SIG-M5 (cell line): ENCODE measurements around the gene IFRD2.
A peak's percentile ranks its signal among the peaks of the same experiment; 100 is the strongest.
"Not testable (repeated sequence)": the region's sequence is repeated elsewhere in the genome, so short reads cannot be mapped to it uniquely, and the experiment has no call there.

Experiments
- DNase-seq: peaks from one replicate; lab custom pipeline; 2025; lab: John Stamatoyannopoulos, UW

The IFRD2 gene

GRCh38 chr3:50324351-50325112 is 32.3 kb upstream of the IFRD2 start:
- DNase-seq, result no peak

DNA sequence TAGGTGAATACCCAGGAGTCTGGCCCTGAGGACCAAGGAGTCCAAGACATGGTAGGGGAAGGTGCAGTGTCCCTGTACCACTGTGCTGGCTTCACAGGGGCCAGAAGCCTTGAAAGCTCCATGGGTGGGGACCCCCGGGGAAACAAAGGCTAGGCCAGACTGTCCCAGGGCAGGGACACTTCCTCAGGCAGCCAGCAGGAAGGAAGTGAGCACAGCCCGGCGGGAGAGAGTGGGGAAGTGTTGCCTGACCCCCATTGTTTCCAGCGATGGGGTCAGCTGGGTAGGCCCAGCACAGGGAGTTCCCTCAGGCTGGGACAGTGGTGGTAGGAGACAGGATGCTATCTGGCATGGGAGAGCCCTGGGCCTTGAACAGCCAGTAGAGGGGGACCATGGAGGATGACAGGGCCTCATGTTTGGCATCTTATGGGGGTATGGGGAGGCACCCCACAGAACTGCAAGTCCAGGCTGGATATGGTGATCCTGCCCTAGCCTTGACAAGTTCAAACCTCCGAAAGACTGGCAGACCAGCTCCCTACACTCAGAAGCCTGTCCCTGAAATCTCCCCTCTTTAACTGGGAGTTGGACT is 31.5 kb upstream of the IFRD2 start:
- DNase-seq, result no peak

DNA sequence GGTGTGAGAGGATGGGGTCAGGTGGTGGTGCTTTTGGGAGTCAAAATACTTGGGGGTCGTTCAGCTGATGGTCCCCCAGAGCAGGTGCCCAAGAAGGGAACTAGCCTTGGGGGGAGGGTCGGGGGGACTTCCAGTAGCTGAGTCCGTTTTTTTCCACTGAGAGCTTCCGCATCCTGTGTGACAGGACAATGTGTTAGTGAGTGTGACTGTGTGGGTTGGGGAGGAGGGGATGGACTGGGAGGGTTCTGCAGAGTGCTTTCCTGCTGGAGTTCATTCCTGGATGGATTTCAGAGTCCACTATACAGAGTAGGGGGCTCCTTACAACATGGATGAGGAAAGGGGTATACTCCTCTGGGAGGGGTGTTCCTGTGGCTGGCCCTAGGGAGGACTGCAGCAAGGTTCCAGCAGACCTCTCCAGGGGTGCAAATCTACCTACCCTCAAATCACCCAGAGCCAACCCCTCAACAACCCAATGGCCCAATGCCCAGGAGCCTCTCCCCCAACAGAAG is 30.9 kb upstream of the IFRD2 start:
- no peak for DNase-seq

DNA sequence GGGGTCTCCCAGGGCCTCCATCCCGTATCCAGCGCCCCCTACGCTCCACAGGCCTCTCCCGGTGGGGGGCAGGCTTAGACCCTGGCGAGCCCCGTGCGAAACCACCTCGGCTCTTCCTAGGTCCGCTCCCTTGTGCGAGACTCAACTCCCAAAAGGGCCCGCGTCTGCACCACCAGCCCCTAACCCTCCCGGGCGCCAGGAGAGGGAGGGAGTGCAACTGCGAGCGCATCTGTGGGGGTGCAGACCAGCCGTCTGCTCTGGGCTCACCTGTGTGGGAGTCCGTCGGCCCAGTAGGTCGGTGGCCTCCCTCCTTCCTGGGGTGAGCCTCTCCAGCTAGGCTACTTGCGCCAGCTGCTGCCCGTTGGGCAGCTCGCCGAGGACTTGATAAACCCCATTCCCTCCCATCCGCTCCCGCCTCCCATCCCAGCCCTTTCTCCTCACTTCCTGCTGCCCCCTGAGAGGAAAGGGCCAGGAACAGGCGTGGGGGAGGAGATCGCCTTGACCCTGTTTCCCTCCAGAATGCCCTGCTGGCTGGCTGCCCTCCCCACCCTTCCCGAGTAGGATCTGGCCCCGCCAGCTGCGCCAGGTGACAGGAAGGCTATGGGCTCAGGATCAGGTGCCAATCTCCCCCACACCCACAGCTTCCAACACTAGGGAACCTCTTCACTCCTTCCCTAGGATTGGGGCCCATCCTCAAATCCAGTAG is 30.3 kb upstream of the IFRD2 start, which contains the start of gene HYAL2:
TSS of gene HYAL2 (minus strand) at position 360 of the 706 bp plus-strand sequence. CDS start 2,256 bp downstream, outside the sequence.
- DNase-seq, result no peak

DNA sequence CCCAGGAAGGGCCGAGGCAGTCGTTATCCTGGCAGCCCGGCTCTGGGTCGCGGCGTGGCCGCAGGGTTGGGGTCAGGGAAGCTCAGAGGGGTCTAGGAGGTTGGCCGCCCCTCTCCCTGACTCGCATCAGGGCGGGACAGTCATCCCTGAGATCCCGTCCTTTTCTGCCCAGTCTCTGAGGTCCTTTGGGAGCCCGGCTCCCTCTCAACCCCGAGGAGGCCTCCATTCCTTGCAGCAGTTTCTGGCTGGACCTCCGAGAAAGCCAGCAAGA is 29.8 kb upstream of the IFRD2 start:
- DNase-seq, result no peak

GRCh38 chr3:50321336-50322114 is 29.3 kb upstream of the IFRD2 start:
- DNase-seq, result peak; percentile 37

DNA sequence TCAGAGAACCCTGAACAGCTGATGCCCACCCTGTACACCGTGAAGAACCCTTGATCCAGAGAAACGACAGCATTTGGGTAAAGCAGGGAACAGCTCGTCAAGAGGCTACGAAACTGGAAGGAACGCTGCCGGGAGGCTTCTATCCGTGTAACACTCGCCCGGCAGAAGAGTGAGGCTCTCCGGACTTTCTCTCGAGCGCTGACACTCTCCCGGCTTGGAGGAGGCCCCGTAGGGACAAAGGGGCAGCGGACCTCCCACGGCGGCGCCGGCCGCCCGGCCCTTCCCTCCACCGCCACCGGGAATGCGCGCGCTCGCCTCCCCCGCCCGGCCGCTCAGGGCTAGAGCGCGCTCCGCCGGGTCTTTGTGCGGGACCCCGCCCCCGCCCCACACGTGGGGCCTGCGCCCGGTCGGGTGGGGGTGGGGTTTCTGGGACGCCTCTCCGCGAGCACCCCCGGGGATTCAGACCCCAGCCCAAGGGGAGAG is 28.7 kb upstream of the IFRD2 start:
- DNase-seq, result no peak

DNA sequence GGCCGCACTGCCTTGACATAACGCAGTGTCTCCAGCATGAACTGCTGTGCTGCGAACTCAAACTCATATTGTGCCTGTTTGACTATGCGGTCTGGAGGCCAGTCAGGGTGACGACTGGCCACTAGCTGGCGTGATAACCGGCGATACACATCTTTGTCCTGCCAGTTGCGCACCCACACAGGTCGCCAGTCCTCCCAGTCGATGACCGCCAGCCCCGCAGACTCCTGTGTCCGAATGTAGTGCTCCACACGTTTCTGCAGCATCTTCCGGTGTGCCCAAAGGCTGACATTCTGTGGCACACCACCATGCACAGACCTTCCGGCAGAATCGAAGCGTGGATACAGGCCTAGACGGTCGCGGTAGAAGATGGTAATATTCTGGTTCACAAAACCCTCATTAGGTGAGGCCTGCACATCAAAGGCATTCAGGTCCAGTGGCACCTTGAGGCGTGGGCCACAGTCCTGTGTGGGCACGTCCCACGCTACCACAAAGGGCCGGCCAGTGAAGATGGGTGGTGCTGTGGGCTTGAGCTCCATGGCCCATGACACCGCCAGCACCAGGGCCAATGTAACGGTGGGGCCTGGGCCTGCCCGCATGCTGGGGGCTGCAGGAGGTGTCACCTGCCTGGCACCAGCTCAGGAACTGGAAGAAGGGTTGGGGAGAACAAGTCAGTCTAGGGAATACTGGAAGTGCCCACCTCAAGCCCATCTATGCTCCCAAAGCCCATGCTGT is 27.8 kb upstream of the IFRD2 start:
- no peak for DNase-seq

DNA sequence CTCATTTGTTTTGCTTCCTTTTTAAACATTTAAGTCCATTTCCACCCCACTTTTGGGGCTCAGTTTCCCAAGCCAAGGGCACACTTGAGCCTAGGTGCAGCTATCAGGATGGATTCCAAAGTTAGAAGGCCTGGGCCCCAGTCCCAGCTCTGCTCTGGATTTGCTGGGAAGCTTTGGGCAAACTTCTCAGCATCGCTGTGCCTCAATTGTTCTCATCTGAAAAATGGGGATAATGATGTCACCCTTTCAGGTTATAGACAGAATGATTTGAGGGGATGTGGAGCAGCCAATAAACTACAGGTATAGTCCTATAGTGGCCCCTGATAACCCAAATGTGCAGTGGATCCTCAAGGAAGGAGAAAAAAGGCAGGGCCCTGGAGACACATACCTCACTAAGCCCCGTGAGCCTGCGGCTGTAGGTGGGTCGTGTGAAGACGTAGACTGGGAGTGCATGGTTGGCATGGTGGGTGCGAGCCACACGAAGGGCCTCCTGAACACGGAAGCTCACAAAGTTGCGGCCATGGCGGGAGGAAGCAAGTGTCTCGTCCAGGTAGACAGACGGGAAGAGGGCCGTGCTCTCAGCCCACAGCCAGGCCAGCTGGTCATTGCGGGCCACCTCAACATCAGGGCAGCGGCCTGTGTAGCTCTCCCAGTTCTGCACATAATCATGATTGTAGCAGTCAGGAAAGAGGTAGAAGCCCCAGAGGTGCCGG is 27.1 kb upstream of the IFRD2 start:
- DNase-seq, result no peak

GRCh38 chr3:50318615-50319014 is 26.4 kb upstream of the IFRD2 start:
- no peak for DNase-seq

DNA sequence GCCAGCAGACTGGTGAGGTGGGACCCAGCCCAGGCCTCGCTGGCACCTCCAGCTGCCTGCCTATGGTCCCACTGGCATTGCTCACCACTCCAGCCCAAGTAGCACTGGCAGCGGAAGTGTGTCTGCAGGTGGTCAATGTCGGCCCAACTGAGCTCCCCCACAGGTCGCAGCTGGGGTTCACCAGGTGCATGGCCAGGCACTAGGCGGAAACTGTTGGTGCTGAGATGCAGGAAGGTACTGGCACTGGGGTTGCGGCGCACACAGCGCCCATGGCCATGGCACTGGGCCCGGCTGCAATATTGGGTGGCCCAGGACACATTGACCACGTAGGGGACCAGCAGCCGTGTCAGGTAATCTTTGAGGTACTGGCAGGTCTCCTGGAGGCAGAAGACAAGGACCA is 25.9 kb upstream of the IFRD2 start:
- DNase-seq, result no peak

- DNase-seq, result no peak
These were observed 25.1 kb upstream of the IFRD2 start for GRCh38 chr3:50317300-50317699.

- DNase-seq, result no peak
These were observed 24.5 kb upstream of the IFRD2 start for GRCh38 chr3:50316657-50317242.

DNA sequence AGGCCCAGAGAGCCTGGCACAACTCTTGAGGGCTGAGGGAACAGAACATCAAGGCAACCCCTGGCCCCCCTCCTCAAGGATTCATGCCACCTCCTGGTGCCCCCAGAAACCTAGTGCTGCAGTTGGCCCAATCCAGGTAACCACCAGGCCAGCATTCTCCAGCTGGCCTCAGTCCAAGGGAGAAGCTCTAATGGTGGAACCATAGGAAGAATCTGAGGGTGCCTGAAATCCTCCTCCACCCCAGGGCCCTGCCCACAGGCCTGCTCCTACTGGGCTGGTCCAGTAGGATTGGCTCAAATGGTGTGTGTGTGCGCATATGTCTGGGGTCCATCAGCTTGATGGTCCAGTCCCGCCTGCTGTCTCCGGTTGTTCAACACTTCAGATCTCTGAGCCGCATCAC is 22.6 kb upstream of the IFRD2 start:
- no peak for DNase-seq

- no peak for DNase-seq
These were observed 22.1 kb upstream of the IFRD2 start for GRCh38 chr3:50314342-50314741.

- DNase-seq, result not testable (repeated sequence)
These were observed 19.8 kb upstream of the IFRD2 start for GRCh38 chr3:50312041-50312440.

DNA sequence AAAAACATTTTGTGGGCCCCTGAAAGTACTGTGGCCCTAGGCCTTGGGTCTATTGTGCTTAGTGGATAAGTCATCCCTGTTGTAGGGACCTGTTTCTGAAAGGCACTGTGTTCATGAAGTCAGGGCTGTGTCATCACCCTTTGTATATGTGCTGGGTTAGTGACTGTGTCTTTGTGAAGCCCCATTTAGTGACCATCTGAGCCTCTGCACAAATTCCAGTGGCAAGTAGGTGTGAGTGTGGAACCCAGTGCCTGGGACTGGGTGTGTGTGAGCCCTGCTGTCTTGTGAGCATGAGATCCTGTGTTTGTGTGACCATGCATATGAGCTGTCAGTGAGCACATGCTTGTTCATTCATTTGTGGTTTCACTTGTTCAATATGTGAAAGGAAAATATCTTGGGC is 12.4 kb upstream of the IFRD2 start:
- DNase-seq, result no peak

DNA sequence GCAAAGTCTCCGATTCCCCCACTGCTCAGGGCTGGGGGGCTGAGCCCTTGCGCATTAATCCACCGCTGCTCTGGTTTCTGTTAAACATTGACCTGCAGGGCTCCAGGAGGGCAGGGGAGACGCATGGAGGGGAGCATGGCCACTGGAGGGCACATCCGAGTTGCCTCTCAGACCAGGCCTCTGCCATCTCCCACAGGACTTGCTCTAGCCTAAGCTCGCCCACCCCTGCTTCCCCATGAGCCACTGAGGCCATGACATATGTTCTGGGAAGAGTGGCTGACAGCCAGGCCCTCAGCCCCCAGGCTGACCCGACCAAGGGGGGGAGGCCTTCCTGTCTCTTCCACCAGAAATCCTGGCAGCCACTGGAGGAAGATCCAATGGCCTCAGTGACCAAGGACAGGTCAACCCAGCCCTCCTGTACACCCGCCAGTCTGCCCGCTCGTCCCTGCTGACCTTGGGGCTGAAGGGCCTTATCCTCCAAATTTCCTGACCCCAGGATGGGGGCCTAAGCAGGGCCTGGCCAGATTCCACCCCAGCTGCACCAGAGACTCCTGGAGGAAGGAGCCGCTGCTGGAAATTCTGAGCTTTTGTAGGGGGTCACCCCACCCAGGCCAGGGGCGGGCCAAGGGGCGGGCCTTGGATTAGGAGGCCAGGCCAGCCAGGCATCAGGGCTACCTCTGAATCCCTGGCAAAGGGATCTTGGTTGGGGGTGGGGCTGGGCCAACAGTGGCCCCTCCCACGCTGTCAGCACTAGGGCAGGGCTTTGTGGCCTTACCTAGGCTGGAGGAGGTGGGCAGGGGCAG is 11.0 kb upstream of the IFRD2 start, which contains the start of gene HYAL1:
TSS of gene HYAL1 (minus strand) at position 562 of the 803 bp plus-strand sequence. CDS start 618 bp downstream, outside the sequence.
- DNase-seq, result no peak
